NCI-H1694 treated with DMSO at 0.1 percent for 48 hours (cell line): ENCODE data around the gene MICU2.

Source experiments
- DNase-seq: peaks from one replicate; lab custom pipeline; 2025; lab: John Stamatoyannopoulos, UW

Gene MICU2

GRCh38 chr13:21483748-21484147 is 120.2 kb downstream of the MICU2 start:
- DNase-seq = no peak

DNA sequence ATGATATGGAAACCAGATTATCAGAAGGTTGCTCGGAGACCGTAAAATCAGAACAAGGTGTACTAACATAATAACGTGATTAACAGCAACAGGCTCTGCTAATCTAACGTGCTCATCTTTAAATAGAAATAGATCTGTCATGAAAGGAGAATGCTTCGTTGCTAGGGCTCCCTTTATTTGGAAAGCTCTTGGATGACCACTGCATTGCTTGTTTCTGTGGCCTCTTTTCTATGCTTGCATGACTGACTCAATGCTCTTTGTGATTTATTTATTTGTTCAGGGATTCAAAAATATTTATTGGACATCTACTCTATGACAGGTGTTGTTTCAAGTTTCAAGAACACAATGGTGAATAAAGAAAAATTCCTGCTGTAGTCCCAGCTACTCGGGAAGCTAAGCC is 122.6 kb downstream of the MICU2 start:
- DNase-seq = no peak

- DNase-seq = peak; percentile 67
Observed at GRCh38 chr13:21478881-21479808, 124.8 kb downstream of the MICU2 start.

- peak; percentile 64 for DNase-seq
Observed at GRCh38 chr13:21476893-21477472, 127.0 kb downstream of the MICU2 start.

DNA sequence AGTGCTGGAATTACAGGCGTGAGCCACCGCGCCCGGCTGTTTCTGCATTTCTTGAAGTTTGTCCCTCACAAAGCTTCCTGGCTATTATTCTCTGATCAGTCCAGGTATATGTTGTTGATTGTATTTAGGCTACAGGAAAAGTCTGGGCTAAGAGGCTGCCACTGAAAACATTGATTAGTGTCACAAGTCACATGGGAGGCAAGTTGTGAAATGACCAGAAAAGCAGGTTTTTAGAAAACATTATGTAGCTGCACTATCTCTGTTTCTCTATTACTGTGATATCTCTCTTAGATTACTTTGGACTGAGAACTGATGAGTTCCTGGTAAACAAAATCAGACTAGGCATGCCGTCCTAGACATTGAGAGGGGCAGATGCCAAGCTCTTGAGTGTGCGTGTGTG is 128.9 kb downstream of the MICU2 start:
- DNase-seq = no peak

DNA sequence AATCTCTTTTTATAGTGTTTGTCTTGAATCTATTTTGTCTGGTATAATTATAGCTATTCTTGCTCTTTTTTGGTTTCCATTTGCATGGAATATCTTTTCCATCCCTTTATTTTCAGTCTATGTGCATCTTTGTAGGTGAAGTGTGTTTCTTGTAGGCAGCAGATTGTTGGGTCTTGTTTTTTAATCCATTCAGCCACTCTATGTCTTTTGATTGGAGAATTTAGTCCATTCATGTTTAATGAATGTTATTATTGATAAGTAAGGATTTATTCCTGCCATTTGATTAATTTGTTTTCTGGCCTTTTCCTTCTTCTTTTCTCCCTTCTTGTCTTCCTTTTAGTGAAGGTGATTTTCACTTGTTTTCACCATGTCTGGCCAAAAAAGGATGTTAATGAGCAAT is 133.2 kb downstream of the MICU2 start:
- DNase-seq = no peak

DNA sequence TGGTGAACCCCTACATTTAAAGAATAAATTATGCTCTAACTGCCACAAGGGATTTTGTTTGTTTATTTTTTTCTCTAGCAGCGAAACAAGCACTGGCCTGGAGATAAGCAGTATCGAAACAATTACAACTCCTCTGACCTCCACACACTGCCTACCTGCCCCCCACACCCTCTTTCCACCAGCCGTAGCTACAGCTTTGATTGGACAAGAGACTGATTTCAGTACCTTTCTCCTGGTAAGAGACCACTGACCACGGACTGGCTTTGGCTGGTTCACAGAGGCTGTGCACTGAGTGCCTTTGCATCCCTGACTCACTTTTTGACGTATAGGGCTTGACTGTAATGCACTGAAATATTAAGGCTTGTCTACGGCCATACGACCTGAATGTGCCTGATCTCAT is 137.4 kb downstream of the MICU2 start:
- DNase-seq = no peak

- DNase-seq = no peak
Observed at GRCh38 chr13:21465710-21466160, 138.2 kb downstream of the MICU2 start.

GRCh38 chr13:21463424-21463823 is 140.5 kb downstream of the MICU2 start:
- no peak for DNase-seq

- DNase-seq = no peak
Observed at GRCh38 chr13:21461131-21461530, 142.8 kb downstream of the MICU2 start.

DNA sequence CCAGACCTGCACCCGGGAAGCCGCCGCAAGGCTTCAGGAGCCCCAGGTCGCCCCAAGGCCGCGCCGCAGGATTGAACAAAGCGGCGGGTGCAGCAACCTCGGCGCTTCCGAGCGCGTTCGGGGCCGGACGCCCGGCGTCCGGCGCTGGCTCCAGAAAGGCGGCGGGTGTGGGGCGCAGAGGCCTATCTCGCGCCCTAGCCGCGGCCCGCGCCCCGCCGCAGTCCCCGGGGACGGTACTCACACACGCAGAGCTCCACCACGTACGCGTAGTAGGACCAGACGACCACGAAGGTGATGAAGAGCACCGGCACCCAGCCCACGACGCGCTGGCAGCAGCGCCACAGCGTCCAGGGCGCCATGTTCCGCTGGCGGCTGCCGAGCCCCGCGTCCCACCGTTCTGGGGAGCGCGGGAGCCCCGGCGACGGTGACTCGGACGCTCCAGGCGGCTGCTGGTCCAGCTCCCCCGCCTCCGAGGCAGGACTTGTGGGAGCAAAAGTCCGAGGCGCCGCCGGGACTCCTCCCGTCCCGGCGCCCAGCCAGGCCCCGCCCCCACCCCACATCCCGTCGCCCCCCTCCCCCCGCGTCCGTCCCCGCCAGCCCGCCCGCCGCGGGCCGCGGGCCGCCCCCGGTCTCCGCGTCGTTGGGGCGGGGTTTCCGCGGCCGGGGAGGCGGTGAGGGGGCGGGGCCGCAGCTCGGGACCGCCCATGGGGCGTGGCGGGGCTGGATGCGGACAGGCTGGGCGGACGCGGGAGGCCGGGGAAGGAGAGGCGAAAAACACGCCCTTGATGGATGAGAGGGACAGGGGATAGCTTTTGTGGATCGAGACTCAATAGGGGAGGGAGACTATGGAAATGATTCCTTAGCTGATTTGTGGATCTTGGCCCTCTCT is 144.9 kb downstream of the MICU2 start, which contains the start of gene ZDHHC20:
ZDHHC20 (minus strand) TSS at position 491 of the 889 bp plus-strand sequence; CDS start at position 359, 132 bp downstream.
- peak; percentile 28 for DNase-seq

- peak; percentile 13 for DNase-seq
Observed at GRCh38 chr13:21458451-21458812, 145.5 kb downstream of the MICU2 start.

- no peak for DNase-seq
Observed at GRCh38 chr13:21453387-21454081, 150.4 kb downstream of the MICU2 start.

DNA sequence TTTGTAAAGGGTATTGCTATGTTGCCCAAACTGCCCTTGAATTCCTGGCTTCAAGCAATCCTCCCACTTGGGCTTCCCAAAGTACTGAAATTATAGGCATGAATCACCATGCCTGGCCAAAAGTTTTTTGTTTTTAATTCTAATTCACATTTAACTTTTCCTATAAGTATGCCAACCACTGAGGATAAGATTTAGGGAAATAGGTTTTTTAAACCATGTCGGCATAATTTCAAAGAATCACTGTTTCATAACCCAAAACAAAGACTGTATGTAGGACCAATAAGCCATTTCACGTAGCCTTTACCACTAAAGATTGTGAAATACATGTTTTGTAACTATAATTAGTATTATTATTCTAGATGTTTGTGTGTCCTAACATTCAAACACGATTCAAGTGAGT is 153.0 kb downstream of the MICU2 start:
- DNase-seq = no peak

- no peak for DNase-seq
Observed at GRCh38 chr13:21446656-21447055, 157.3 kb downstream of the MICU2 start.

GRCh38 chr13:21445759-21446158 is 158.2 kb downstream of the MICU2 start:
- no peak for DNase-seq

GRCh38 chr13:21443171-21443570 is 160.8 kb downstream of the MICU2 start:
- DNase-seq = no peak
